ENCODE results near the gene MUC4.
"Not testable (repeated sequence)": the region's sequence is repeated elsewhere in the genome, so short reads cannot be mapped to it uniquely, and the experiment has no call there.

Gene MUC4

GRCh38 chr3:195714380-195715011, 97.2 kb downstream of the MUC4 start:
- no peak for DNase-seq

- not testable (repeated sequence) for DNase-seq
Measured at GRCh38 chr3:195713150-195713549, 98.6 kb downstream of the MUC4 start.

GRCh38 chr3:195712535-195712910, 99.2 kb downstream of the MUC4 start:
- DNase-seq: not testable (repeated sequence)

GRCh38 chr3:195711813-195712534, 99.8 kb downstream of the MUC4 start:
- DNase-seq: no peak

GRCh38 chr3:195711091-195711812, 100.5 kb downstream of the MUC4 start:
- not testable (repeated sequence) for DNase-seq

- not testable (repeated sequence) for DNase-seq
Measured at GRCh38 chr3:195710126-195710905, 101.4 kb downstream of the MUC4 start.

GRCh38 chr3:195709676-195710085, 102.0 kb downstream of the MUC4 start:
- no peak for DNase-seq

- DNase-seq: no peak
Measured at GRCh38 chr3:195708626-195709481, 102.9 kb downstream of the MUC4 start.

- DNase-seq: no peak
Measured at GRCh38 chr3:195708061-195708460, 103.7 kb downstream of the MUC4 start.

GRCh38 chr3:195705081-195705991, 106.4 kb downstream of the MUC4 start:
- DNase-seq: no peak

GRCh38 chr3:195704433-195704999, 107.2 kb downstream of the MUC4 start:
- no peak for DNase-seq

GRCh38 chr3:195703776-195704175, 108.0 kb downstream of the MUC4 start:
- DNase-seq: no peak

- DNase-seq: no peak
Measured at GRCh38 chr3:195701042-195701915, 110.5 kb downstream of the MUC4 start.

- no peak for DNase-seq
Measured at GRCh38 chr3:195700319-195700718, 111.4 kb downstream of the MUC4 start.

GRCh38 chr3:195699860-195700259, 111.9 kb downstream of the MUC4 start:
- no peak for DNase-seq

- DNase-seq: no peak
Measured at GRCh38 chr3:195699388-195699771, 112.3 kb downstream of the MUC4 start.

- DNase-seq: no peak
Measured at GRCh38 chr3:195698647-195699387, 112.9 kb downstream of the MUC4 start.

GRCh38 chr3:195698325-195698646, 113.4 kb downstream of the MUC4 start:
- DNase-seq: no peak
